CD4-positive, alpha-beta T cell treated with Interleukin-1 beta for 1 hour (primary cell): ENCODE data around the gene CEP57L1.

Experiments used
- DNase-seq, 2 donors: peaks; one replicate each; pipeline ENCODE4 v3.0.0-alpha.2; 2020 to 2022

The CEP57L1 gene

DNA sequence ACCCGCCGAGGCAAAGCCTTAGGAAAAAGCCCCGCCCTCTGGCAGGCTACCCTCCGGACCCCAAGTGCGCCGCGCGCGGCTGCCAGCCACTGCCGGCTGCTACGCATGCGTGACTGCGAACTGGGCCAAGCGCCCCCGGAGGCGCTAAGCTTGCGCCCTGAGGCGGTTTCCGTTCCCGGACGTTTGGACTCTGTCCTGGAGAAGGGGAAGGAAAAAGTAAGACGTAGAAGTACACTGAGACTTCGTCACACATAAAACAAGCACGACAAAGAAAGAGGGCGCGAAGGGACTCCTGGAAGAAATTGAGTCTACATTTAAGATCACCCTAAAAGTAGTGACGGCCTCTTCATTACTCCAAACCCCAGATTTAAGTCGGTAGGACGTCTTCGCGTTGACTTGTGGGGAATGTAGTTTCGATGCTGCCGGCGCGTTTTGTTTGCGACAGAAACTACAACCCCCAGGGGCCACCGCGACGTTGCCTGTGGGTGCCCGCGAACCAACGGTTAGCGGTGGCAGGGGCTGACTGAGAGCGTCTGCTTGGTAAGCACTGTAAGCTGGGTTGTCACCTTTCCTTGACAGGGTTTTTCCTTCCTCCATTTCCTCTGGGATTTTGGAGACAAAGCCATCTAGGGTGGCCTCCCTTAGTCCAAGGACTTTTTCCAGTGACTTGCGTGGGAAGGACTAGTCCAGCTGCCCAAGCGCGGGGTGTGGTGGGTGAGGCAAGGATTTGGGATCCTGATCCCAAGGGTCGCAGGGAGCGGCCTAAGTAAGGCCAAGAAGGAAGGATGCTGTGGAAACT, at the start of gene CEP57L1:
CEP57L1 (plus strand) TSS at position 472 of the 799 bp plus-strand sequence. CDS start 49,715 bp downstream, outside the sequence.
- DNase-seq: peak; percentile 95 to 96

DNA sequence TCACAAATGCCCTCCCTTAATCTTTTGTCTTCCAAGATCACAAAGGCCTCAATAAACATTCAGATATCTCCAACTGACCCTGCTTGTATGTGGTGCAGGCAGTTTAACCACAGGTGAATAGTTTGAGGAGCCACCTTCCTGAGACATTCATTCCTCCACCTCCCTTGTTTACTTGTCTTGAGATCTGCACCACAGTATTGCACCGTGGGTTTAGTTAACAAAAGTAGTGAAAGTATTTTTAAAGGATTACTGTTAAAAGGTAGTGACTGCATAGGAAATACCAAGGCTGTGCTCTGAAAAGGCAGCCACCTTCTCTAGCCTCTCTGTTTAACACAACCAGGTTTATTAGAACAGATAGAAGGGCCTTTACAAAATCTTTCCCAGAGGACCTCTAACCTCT, 47.1 kb upstream of the CEP57L1 start:
- no peak for DNase-seq

GRCh38 chr6:109048670-109049415, 46.5 kb upstream of the CEP57L1 start:
- DNase-seq: no peak

DNA sequence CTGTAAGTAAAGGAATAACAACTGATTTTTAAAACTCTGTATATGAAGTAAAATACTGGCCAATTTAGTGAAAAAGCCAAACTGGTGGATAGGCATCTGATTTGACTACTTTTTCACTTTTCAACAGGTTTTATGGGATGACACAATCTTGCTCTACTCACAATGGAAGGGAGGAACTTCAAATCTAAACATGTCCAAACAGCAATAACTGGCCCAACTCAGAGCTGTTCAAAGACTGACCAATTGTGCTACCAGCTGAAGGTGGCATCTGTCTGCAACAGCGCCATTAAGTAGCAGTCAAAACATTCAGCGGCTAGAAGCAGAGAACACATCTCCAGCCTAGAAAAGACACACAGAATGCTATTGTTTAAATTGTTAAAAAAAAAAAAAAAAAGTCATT, 45.3 kb upstream of the CEP57L1 start:
- DNase-seq: no peak

DNA sequence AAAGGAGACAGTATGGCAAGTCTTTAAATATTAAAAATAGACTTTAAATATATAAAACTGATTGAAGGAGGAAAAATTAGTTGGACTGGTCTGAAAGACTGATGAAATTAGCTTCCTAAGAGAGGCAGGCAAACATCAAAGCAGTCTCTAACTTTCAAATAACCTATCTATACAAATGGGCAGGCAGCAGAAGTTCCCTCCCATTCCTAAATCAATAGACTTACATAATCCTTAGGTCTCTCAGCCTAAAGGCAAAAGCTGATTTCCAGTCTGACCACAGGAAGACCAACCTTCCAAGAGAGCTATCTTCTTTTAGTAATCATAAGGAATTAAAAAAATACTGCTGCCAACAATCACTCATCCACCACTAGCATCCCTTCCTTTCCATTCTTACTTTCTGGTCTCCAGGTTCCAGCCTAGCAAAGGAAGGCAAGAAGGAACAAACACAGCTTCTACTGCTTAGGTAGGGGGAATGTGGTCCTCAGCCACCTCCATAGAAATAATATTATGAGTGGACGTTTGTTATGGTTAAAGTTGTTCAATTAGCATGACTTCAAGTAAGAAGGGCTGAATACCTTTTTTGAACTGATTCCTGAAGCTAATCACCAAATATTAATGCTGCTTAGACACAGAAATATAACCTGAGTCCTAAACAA, 44.7 kb upstream of the CEP57L1 start:
- DNase-seq: no peak

DNA sequence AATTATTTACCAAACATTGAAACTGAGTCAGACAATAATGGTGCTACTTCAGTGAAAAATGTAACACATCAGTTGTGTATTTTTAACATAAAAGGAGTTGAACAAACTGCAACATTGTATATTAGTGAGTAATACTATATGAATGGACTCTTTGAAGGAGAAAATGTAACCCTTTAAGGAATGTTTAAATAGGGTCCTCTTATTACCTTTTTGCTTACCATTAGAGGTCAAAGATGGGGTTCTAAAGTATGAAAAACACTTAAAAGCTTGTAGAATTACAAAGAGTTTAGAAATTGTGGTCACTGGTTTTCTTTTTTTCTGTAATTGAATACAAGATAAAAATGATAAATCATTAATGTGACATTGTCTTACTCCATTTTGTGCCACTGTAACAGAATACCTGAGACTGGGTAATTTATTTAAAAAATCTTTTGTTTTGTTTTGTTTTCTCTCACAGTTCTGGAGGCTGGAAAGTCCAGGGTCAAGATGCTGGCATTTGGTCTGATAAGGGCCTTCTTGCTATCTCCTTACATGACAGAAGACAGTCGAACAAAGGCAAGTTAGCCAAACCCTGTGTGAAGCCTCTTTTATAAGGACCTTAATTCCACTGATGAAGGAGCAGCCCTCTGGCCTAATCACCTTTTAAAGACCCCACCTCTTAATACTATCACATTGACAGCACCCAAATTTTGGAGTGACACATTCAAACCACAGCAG, 43.8 kb upstream of the CEP57L1 start:
- DNase-seq: no peak

- DNase-seq: no peak
Observed at GRCh38 chr6:109052018-109052651, 43.2 kb upstream of the CEP57L1 start.

GRCh38 chr6:109052852-109053251, 42.5 kb upstream of the CEP57L1 start:
- no peak for DNase-seq

GRCh38 chr6:109053336-109053735, 42.0 kb upstream of the CEP57L1 start:
- DNase-seq: no peak

DNA sequence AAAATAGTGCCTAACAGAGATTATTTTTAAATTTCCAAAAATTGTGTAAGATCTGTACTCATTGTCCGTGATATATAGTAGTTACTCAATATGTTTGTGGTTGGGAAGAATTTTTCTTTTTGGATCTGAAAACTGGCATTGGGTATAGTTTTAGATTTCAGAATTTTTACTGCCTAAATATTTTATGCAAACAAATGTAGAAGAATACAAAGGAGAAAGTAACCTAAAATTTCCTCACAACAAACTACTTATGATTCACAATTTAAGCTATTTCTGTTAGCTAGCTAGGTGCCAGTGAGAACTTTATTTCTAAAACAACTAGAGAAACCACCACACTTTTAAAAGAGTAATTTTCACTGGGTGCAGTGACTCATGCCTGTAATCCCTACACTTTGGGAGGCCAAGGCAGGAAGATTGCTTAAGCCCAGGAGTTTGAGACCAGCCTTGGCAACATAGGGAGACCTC, 39.5 kb upstream of the CEP57L1 start:
- no peak for DNase-seq

DNA sequence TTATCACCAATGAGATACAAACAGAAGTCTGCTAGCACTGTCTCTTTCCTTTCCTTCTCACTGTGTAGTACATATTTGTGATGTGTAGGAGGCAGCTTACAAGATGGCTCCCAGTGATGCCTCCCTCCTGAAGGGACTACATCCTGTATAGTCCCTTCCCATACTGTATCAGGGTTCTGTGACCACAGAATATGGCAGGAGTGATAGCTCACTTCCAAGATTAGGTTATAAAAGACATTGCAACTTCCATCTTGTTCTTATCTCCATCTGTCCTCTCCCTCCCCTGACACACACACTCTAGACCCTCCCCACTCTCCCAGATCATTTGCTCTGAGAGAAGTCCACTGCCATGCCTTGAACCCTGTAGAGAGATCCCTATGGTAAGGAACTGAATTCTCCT, 38.6 kb upstream of the CEP57L1 start:
- no peak for DNase-seq

DNA sequence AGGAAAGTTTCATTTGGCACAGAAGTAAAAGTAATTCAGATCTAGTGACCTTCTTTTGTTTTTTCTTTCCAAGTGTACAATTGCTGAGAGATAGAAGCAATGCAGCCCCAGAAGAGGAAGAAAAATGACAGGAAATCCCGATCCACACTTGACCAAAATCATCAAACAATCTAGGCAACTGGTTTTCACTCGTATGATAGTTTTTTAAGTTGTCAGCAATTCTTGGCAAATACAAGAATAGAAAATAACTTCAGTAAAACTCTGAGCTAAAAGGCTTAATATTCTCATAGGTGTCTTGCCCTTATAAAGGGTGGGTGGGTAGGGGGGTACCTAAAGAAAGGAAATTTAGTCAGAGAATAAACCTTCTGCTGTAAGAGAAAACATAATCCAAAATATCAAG, 36.7 kb upstream of the CEP57L1 start:
- no peak for DNase-seq

GRCh38 chr6:109059153-109059552, 36.2 kb upstream of the CEP57L1 start:
- DNase-seq: no peak

DNA sequence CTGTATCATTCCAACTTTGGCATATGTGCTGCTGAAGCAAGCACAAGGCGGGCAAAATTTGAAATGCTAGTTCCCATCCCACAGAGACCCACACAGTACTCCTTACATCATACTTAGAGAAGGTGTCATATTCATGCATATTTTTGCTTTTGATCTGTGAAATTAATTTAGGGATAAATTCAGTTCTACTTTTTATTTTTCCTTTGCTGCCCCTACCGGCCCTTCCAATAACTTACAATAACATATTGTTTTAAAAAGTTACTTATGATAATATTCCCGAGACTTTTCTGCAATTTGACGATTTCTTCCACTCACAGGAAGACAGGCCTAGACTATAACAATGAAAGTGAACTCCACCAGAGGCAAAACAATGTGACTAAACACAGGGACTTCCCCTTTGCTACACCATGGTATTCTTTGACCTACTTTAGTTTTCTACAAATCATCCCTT, 35.7 kb upstream of the CEP57L1 start:
- DNase-seq: peak in 1 of 2 donors; percentile 65

DNA sequence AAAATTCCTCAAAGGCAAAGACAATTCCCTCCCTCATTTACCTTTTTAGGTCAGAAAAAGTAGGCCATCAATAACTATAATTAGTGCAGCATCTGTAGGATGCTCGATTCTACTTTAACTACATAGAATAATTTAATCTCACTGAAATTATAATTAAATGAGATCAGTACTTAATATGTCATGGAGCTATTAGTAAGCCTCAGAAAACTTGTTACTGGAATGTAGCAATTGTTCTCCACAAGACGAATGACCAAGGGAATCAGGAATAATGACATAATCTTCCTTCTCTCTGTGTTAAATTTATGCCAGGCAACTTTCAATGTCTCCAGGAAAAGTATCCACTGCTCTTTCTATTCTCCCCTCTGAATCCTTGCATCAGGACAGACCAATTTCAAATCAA, 34.7 kb upstream of the CEP57L1 start:
- DNase-seq: no peak

DNA sequence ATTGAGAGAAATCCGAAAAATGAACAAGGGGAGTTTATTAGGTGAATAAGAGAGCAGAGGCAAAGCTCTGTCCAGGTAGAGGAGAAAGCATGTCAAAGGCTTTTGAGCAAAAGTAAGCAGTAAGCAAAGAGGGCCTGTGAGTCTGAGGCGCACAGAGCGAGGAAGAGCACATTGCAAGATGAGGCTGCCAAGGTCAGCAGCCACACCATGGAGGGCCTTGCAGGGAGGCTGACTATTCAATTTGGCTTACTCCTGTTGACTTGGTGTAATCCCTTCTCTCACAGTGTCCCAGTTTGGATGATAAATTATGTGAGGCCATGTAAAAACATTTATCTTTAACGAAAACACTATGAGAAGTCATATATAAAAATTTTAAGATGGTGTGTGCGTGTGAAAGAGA, 33.1 kb upstream of the CEP57L1 start:
- DNase-seq: no peak

DNA sequence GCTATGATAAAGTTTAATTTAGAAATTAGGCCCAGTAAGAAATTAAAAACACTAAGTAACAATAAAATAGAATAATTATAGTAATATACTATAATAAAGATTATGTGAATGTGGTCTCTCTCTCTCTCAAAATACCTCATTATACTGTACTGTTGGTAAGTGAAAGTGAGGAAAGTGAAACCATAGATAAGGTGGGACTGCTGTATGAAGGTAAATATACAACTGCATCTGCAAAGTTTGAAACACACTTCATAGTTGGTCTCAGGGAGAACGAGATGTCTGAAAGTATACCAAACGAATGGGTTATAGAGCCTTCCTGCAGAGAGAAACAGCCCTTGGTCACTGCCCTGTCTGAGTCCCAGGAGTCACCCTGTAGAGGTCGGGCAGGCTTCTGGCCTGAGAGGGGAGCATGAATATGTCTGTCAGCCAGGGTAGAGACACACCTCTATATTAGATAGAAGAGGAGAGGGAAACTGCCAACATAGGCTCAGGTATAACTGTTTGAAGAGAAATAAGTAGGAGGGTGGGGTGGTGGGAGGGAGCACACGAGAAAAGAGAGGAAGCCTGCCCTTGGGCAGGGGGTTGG, 32.4 kb upstream of the CEP57L1 start:
- no peak for DNase-seq

GRCh38 chr6:109069746-109070145, 25.6 kb upstream of the CEP57L1 start:
- no peak for DNase-seq

GRCh38 chr6:109071125-109071917, 24.0 kb upstream of the CEP57L1 start:
- peak in 1 of 2 donors; percentile 16 for DNase-seq

GRCh38 chr6:109073344-109074132, 21.8 kb upstream of the CEP57L1 start:
- DNase-seq: peak; percentile 59 to 84
